Spleen (tissue), 11 donors: ENCODE measurements around the gene BCL2L2. TPM values are rescaled to one million over a fixed set of nuclear protein-coding genes. Genes with fewer than 3 reads are reported as not detected.

ENCODE experiments used
- DNase-seq: peaks from one replicate; pipeline ENCODE4 v3.0.0-alpha.2; 2020
- H3K27ac ChIP-seq, 8 donors: fragments of 200-600 bp; sonication (generic) in 7 of 8; 1 replicate in 4 of 8; 2 replicates in 4 of 8; pipeline versions ENCODE4 v1.5.0 to v1.8.0; 2016 to 2021; ENCODE audit warnings: inconsistent platforms in 4 of 8, mild to moderate bottlenecking in 4 of 8, moderate library complexity in 1 of 8
- H3K27me3 ChIP-seq, 7 donors: fragments of 200-600 bp; sonication (generic) in 6 of 7; replicated peaks in 1 of 7; 1 replicate in 4 of 7; 2 replicates in 3 of 7; pipeline versions ENCODE4 v1.5.0 to v1.8.0; 2016 to 2021; ENCODE audit warnings: inconsistent platforms in 3 of 7, mild to moderate bottlenecking in 1 of 7
- H3K36me3 ChIP-seq, 6 donors: fragments of 200-600 bp; sonication (generic) in 5 of 6; 1 replicate in 4 of 6; 2 replicates in 2 of 6; pipeline versions ENCODE4 v1.5.0 to v1.8.0; 2016 to 2021; ENCODE audit warnings: inconsistent platforms in 2 of 6
- H3K4me1 ChIP-seq, 6 donors: fragments of 200-600 bp; sonication (generic) in 5 of 6; 1 replicate in 3 of 6; 2 replicates in 3 of 6; pipeline versions ENCODE4 v1.5.0 to v1.8.0; 2016 to 2021; ENCODE audit warnings: inconsistent platforms in 3 of 6
- H3K4me3 ChIP-seq, 8 donors: fragments of 200-600 bp; sonication (generic) in 7 of 8; 1 replicate in 4 of 8; 2 replicates in 4 of 8; pipeline versions ENCODE4 v1.5.0 to v1.8.0; 2016 to 2021; ENCODE audit warnings: inconsistent platforms in 4 of 8, mild to moderate bottlenecking in 4 of 8, moderate library complexity in 2 of 8
- H3K9me3 ChIP-seq, 8 donors: fragments of 200-600 bp; sonication (generic) in 7 of 8; 1 replicate in 4 of 8; 2 replicates in 4 of 8; pipeline versions ENCODE4 v1.5.0 to v1.8.0; 2016 to 2021; ENCODE audit warnings: inconsistent platforms in 4 of 8
- CTCF ChIP-seq, 11 experiments: fragments of 200-600 bp in 7 of 11; fragments of 450-650 bp in 4 of 11; sonication (generic) in 4 of 11; IDR thresholded peaks in 8 of 11; conservative IDR thresholded peaks in 3 of 11; 1 replicate in 7 of 11; 2 replicates in 4 of 11; pipeline versions ENCODE4 v1.4.0 to v1.8.0; 2016 to 2021; ENCODE audit warnings: antibody characterized with exemption in 11 of 11, inconsistent platforms in 4 of 11, mild to moderate bottlenecking in 1 of 11
- POLR2A ChIP-seq, 3 donors: fragments of 450-650 bp; IDR thresholded peaks; one replicate each; pipeline ENCODE4 v1.5.1; 2017; ENCODE audit warnings: antibody characterized with exemption in 3 of 3, mild to moderate bottlenecking in 1 of 3
- POLR2AphosphoS5 ChIP-seq, 3 donors: sonication (generic); formaldehyde crosslinking; IDR thresholded peaks; one replicate each; pipeline ENCODE4 v1.5.1; 2017; ENCODE audit warnings: antibody characterized with exemption in 3 of 3
- WGBS, 5 donors: extraction: QIAGEN DNeasy Blood & Tissue Kit in 3 of 5; methylation state at CpG; one replicate each; pipeline versions ENCODE4 v1.1.5 to v1.1.7; 2013 to 2018; 5-methylcytosine and 5-hydroxymethylcytosine counted together
- intact Hi-C: fragments of 100-400 bp; cut with DNase I; formaldehyde crosslinking; loops from one replicate; pipeline ENCODE4 v1.15.0; 2023; ENCODE audit warnings: low total_unique reads
- polyA plus RNA-seq, 3 donors: library from polyadenylated mRNA; stranded (reverse); fragments of 200-250 nt; gene quantifications; one replicate each; pipeline ENCODE4 v1.2.1, GENCODE V29; 2013
- total RNA-seq, 7 donors: library from RNA; depleted of rRNA in 3 of 7; stranded (reverse); fragments of >200 nt in 3 of 7; fragmentation: NEBNext Ultra II Directional in 4 of 7; extraction: Animal tissue kit (Norgen Biotek cat#: 25700) in 4 of 7; gene quantifications; one replicate each; pipeline versions ENCODE4 v1.1.0 to v1.2.1, GENCODE V29; 2016 to 2021
- donor health status: healthy with polysubstance abuse.
- donor health status: DM: no; HTN: no; CAD: no; lungs with moderate emphysema.
- donor health status: DM: no; HTN: no; CAD: no.
- donor health status: Bipolar disorder and iron deficiency.
- donor health status: healthy.
- donor health status: DM: no; HTN: no; CAD: no.
- donor health status: DM: yes; HTN: yes; CAD: no.

BCL2L2 gene
- total and polyA plus RNA-seq, 10 donors, result 5.4 to 34.6 (median 19.3) TPM

- no peaks in the 10 kb centered on the region for H3K36me3 ChIP-seq
- no peak overlapping the region for H3K4me3 ChIP-seq
- TF ChIP-seq POLR2A (IDR thresholded peaks at IDR 0.05) (no peak), POLR2AphosphoS5 (IDR thresholded peaks at IDR 0.05) (no peak), CTCF (IDR thresholded peaks at IDR 0.05 in 8 of 11, conservative IDR thresholded peaks at IDR 0.05 in 3 of 11) (no peak)
- no peak overlapping the region for H3K27ac ChIP-seq
- H3K27me3 ChIP-seq, result peaks cover 0 to 44% (median 24%) of the 10 kb centered on the region in 7 donors
- H3K4me1 ChIP-seq, result peaks cover 0 to 19% (median 16%) of the 10 kb centered on the region in 6 donors
- no peaks in the 10 kb centered on the region for H3K9me3 ChIP-seq
- WGBS, 5 donors, result 86 to 95% (median 89%) methylated on average over 8 of the region's 8 CpGs
- intact Hi-C loops, result no loop called here
- peak; percentile 56 for DNase-seq
Observed at GRCh38 chr14:23349156-23349845, 42.7 kb downstream of the BCL2L2 start.

GRCh38 chr14:23351681-23352505 is 45.3 kb downstream of the BCL2L2 start:
- H3K27me3 ChIP-seq, result peaks cover 0 to 69% (median 24%) of the 10 kb centered on the region in 7 donors
- TF ChIP-seq CTCF (IDR thresholded peaks at IDR 0.05 in 8 of 11, conservative IDR thresholded peaks at IDR 0.05 in 3 of 11), result no peak
- peaks cover 0 to 19% (median 16%) of the 10 kb centered on the region in 6 donors for H3K4me1 ChIP-seq
- WGBS, 5 donors, result 11 to 34% (median 14%) methylated on average over 18 to 61 of the region's 61 CpGs
- peaks cover 0 to 4% (median 0%) of the 10 kb centered on the region in 6 donors for H3K36me3 ChIP-seq
- peak overlapping the region in 3 of 8 donors; percentile 37 to 59 (median 40) for H3K27ac ChIP-seq
- intact Hi-C loops, result no loop called here
- peak; percentile 67 for DNase-seq
- H3K9me3 ChIP-seq, result no peaks in the 10 kb centered on the region
- peak overlapping the region; percentile 50 to 81 (median 55) for H3K4me3 ChIP-seq

- peak within 1 kb of the TSS in 4 of 8 donors; percentile 20 to 59 (median 38) for H3K27ac ChIP-seq
- H3K4me1 ChIP-seq, result peaks cover 0 to 19% (median 16%) of the 10 kb centered on the region in 6 donors
- H3K27me3 ChIP-seq, result peaks cover 0 to 78% (median 24%) of the 10 kb centered on the region in 7 donors
- H3K36me3 ChIP-seq, result peaks cover 0 to 9% (median 0%) of the 10 kb centered on the region in 6 donors
- intact Hi-C loops, result no loop called here
- 2 to 3% (median 2%) methylated on average over 21 to 42 of the region's 42 CpGs for WGBS, 5 donors
- no peaks in the 10 kb centered on the region for H3K9me3 ChIP-seq
- DNase-seq, result peak; percentile 79
- H3K4me3 ChIP-seq, result peak within 1 kb of the TSS; percentile 50 to 81 (median 55)
- TF ChIP-seq POLR2AphosphoS5 (IDR thresholded peaks at IDR 0.05) (peak; percentile 55 to 84 (median 74)), CTCF (IDR thresholded peaks at IDR 0.05 in 8 of 11, conservative IDR thresholded peaks at IDR 0.05 in 3 of 11) (no peak), POLR2A (IDR thresholded peaks at IDR 0.05) (no peak)
Observed at GRCh38 chr14:23352506-23353432, 46.1 kb downstream of the BCL2L2 start, which contains the start of gene SLC22A17. Gene SLC22A17, minus strand, starts transcription at chr14:23352887.
